Fibroblast of lung (primary cell): ENCODE data around the gene MAT2A.

Experiments
- EZH2 ChIP-seq: IDR thresholded peaks from 2 replicates; pipeline ENCODE4 v1.5.1; 2012; ENCODE audit warnings: low read length, control low read depth, mild to moderate bottlenecking; ENCODE audit errors: missing control alignments
- TF ChIP-seq, protein P1 (sequence below), 2 donors: IDR thresholded peaks in 1 of 2; conservative IDR thresholded peaks in 1 of 2; 1 replicate in 1 of 2; 2 replicates in 1 of 2; pipeline ENCODE4 v1.5.1; 2011 to 2012; ENCODE audit warnings: low read length in 2 of 2, control low read depth in 1 of 2, inconsistent platforms in 1 of 2, low read depth in 1 of 2, mild to moderate bottlenecking in 1 of 2

DNA sequence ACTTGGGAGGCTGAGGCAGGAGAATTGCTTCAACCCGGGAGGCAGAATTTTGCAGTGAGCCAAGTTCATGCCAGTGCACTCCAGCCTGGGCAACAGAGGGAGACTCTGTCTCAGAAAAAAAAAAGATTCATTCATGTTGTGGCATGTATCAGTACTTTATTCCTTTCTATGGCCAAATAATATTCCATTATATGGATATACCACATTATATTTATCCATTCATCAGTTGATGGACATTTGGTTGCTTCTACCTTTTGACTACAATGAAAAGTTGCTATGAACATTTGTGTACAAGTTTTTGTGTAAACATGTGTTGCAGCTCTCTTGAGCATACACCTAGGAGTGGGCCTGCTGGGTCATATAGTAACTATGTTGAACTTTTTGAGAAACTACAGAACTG, 9.2 kb upstream of the MAT2A start:
- TF ChIP-seq, protein P1, sequence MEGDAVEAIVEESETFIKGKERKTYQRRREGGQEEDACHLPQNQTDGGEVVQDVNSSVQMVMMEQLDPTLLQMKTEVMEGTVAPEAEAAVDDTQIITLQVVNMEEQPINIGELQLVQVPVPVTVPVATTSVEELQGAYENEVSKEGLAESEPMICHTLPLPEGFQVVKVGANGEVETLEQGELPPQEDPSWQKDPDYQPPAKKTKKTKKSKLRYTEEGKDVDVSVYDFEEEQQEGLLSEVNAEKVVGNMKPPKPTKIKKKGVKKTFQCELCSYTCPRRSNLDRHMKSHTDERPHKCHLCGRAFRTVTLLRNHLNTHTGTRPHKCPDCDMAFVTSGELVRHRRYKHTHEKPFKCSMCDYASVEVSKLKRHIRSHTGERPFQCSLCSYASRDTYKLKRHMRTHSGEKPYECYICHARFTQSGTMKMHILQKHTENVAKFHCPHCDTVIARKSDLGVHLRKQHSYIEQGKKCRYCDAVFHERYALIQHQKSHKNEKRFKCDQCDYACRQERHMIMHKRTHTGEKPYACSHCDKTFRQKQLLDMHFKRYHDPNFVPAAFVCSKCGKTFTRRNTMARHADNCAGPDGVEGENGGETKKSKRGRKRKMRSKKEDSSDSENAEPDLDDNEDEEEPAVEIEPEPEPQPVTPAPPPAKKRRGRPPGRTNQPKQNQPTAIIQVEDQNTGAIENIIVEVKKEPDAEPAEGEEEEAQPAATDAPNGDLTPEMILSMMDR (conservative IDR thresholded peaks at IDR 0.05 in 1 of 2, IDR thresholded peaks at IDR 0.05 in 1 of 2; ENCODE audit: low read depth in 1 of 2, low read length in 2 of 2), result no peak
- TF ChIP-seq EZH2, result no peak
